ENCODE results near the gene TENT4B. TPM values are rescaled to one million over a fixed set of nuclear protein-coding genes. Genes with fewer than 3 reads are reported as not detected.
"Not testable (repeated sequence)": the region's sequence is repeated elsewhere in the genome, so short reads cannot be mapped to it uniquely, and the experiment has no call there.

Gene TENT4B
- polyA plus RNA-seq, 2 of the 4 experiments (the other 2 are of a cell fraction): 12.2 to 19.4 TPM

GRCh38 chr16:50235581-50235980 lies 82.5 kb downstream of the TENT4B start:
- WGBS (ENCODE audit: missing lambda C conversion rate): 81% methylated on average over 6 of the region's 6 CpGs
- TF ChIP-seq PBX3 (IDR thresholded peaks at IDR 0.05): no peak
- TF ChIP-seq ELK1 (IDR thresholded peaks at IDR 0.05; ENCODE audit: low read depth, low read length): no peak
- TF ChIP-seq EHMT2 (IDR thresholded peaks at IDR 0.05; ENCODE audit: low read depth): no peak
- TF ChIP-seq SMC3 (IDR thresholded peaks at IDR 0.05): no peak
- FAIRE-seq (no peak), DNase-seq (ENCODE audit: low read depth in 1 of 2, low spot score in 1 of 2) (no peak), ATAC-seq (peak in 1 of 2 experiments; percentile 36; a peak in 3 of 6 replicates)
- Histone ChIP-seq H3K9me3 (peaks cover 11% of the 10 kb centered on the region; the same call in 1 of the 3 replicates), H3K4me1 (peaks cover 20% of the 10 kb centered on the region), H3K27ac (peak overlapping the region in 1 of 2 experiments; percentile 34; a peak in 2 of 6 replicates), H3K4me2 (peak overlapping the region; percentile 42; the same call in 1 of the 3 replicates), H3K4me3 (no peak overlapping the region)
- CTCF ChIA-PET: interaction anchor here (1.1 kb wide), 1 partner anchor 10 kb away, joined by 3 read pairs; no protein-coding TSS in a partner anchor
- POLR2A ChIA-PET: interaction anchor here (0.5 kb wide), 1 partner anchor 133 kb away, joined by 4 read pairs; the partner anchor contains the start of gene BRD7

GRCh38 chr16:50238314-50238713 lies 85.2 kb downstream of the TENT4B start:
- Histone ChIP-seq H3K27ac (no peak overlapping the region), H3K4me2 (no peak overlapping the region), H3K4me1 (peaks cover 20% of the 10 kb centered on the region), H3K4me3 (no peak overlapping the region), H3K9me3 (peaks cover 11% of the 10 kb centered on the region; the same call in 1 of the 3 replicates)
- CTCF ChIA-PET: interaction anchor here (0.6 to 1.4 kb wide), 2 partner anchors 28 to 367 kb away, joined by 3 to 5 read pairs; no protein-coding TSS in a partner anchor
- 84% methylated on average over 3 of the region's 3 CpGs for WGBS (ENCODE audit: missing lambda C conversion rate)
- FAIRE-seq (no peak), DNase-seq (ENCODE audit: low read depth in 1 of 2, low spot score in 1 of 2) (no peak), ATAC-seq (no peak)
- POLR2A ChIA-PET: no interaction called here
- no peak for TF ChIP-seq NPAS2 (CRISPR knock-in tag; IDR thresholded peaks at IDR 0.05; ENCODE audit: borderline replicate concordance)

- no peak for FAIRE-seq
- Histone ChIP-seq H3K4me3 (no peak overlapping the region), H3K4me2 (no peak overlapping the region), H3K27ac (no peak overlapping the region), H3K9me3 (peaks cover 11% of the 10 kb centered on the region; the same call in 1 of the 3 replicates), H3K4me1 (peaks cover 16% of the 10 kb centered on the region)
- ChIA-PET POLR2A (no interaction called here), CTCF (interaction anchor here (0.6 to 2.7 kb wide), 5 partner anchors 11 to 567 kb away, joined by 3 to 6 read pairs (median 3); no protein-coding TSS in a partner anchor)
- no peak; a peak in 1 of 6 replicates for ATAC-seq
- DNase-seq (ENCODE audit: low read depth in 1 of 2, low spot score in 1 of 2): no peak
- TF ChIP-seq NR3C1 (IDR thresholded peaks at IDR 0.05): no peak
- no peak for TF ChIP-seq NFE2L2 (conservative IDR thresholded peaks at IDR 0.05; ENCODE audit: low read length)
- TF ChIP-seq RCOR1 (IDR thresholded peaks at IDR 0.05; ENCODE audit: low read depth, low read length): no peak
- 75% methylated on average over 5 of the region's 5 CpGs for WGBS (ENCODE audit: missing lambda C conversion rate)
Observed at GRCh38 chr16:50238868-50239301, 85.8 kb downstream of the TENT4B start.

GRCh38 chr16:50243024-50243423 lies 89.9 kb downstream of the TENT4B start:
- H3K9me3 ChIP-seq; ATAC-seq; POLR2A ChIA-PET; DNase-seq (ENCODE audit: low read depth in 1 of 2, low spot score in 1 of 2); FAIRE-seq; H3K4me2 ChIP-seq; H3K4me3 ChIP-seq; H3K27ac ChIP-seq: not testable (repeated sequence)
- 78% methylated on average over 6 of the region's 6 CpGs for WGBS (ENCODE audit: missing lambda C conversion rate)
- CTCF ChIA-PET: interaction anchor here (1.0 to 2.5 kb wide), 3 partner anchors 9 to 37 kb away, joined by 3 to 7 read pairs (median 3); no protein-coding TSS in a partner anchor
- H3K4me1 ChIP-seq: peaks cover 15% of the 10 kb centered on the region

- H3K9me3 ChIP-seq: no peaks in the 10 kb centered on the region
- no peak overlapping the region for H3K4me3 ChIP-seq
- ChIA-PET CTCF (interaction anchor here (0.8 to 3.1 kb wide), 3 partner anchors 32 to 562 kb away, joined by 3 to 14 read pairs (median 4); no protein-coding TSS in a partner anchor), POLR2A (no interaction called here)
- ATAC-seq: no peak
- H3K4me2 ChIP-seq: no peak overlapping the region; the same call in 2 of the 3 replicates
- H3K4me1 ChIP-seq: peaks cover 15% of the 10 kb centered on the region
- peak overlapping the region; percentile 89 to 96 for H3K27ac ChIP-seq
- no peak for DNase-seq (ENCODE audit: low read depth in 1 of 2, low spot score in 1 of 2)
- no peak for TF ChIP-seq CBX8 (IDR thresholded peaks at IDR 0.05)
- no peak for TF ChIP-seq MAX (IDR thresholded peaks at IDR 0.05)
- no peak for TF ChIP-seq USF2 (IDR thresholded peaks at IDR 0.05)
- no peak for TF ChIP-seq FOSB (CRISPR knock-in tag; IDR thresholded peaks at IDR 0.05)
- no peak for TF ChIP-seq TFCP2L1 (CRISPR knock-in tag; IDR thresholded peaks at IDR 0.05)
- no peak for TF ChIP-seq POLR2A (IDR thresholded peaks at IDR 0.05; ENCODE audit: low read length)
- no peak for TF ChIP-seq ATOH8 (CRISPR knock-in tag; IDR thresholded peaks at IDR 0.05; ENCODE audit: low read depth)
- no peak for TF ChIP-seq E2F6 (IDR thresholded peaks at IDR 0.05; ENCODE audit: borderline replicate concordance, low read depth)
- TF ChIP-seq ELK1 (IDR thresholded peaks at IDR 0.05; ENCODE audit: low read depth, low read length): no peak
- no peak for TF ChIP-seq HOXB5 (CRISPR knock-in tag; IDR thresholded peaks at IDR 0.05)
- no peak for TF ChIP-seq ZC3H11A (IDR thresholded peaks at IDR 0.05)
- TF ChIP-seq HOXA7 (CRISPR knock-in tag; IDR thresholded peaks at IDR 0.05): no peak
- TF ChIP-seq ZSCAN20 (CRISPR knock-in tag; IDR thresholded peaks at IDR 0.05): no peak
- 94% methylated on average over 9 of the region's 9 CpGs for WGBS (ENCODE audit: missing lambda C conversion rate)
- FAIRE-seq: no peak
Observed at GRCh38 chr16:50244140-50244503, 91.0 kb downstream of the TENT4B start.

Measured in A549 (cell line).